ENCODE results near the gene RBL1.
"Not testable (repeated sequence)": the region's sequence is repeated elsewhere in the genome, so short reads cannot be mapped to it uniquely, and the experiment has no call there.

Gene RBL1

DNA sequence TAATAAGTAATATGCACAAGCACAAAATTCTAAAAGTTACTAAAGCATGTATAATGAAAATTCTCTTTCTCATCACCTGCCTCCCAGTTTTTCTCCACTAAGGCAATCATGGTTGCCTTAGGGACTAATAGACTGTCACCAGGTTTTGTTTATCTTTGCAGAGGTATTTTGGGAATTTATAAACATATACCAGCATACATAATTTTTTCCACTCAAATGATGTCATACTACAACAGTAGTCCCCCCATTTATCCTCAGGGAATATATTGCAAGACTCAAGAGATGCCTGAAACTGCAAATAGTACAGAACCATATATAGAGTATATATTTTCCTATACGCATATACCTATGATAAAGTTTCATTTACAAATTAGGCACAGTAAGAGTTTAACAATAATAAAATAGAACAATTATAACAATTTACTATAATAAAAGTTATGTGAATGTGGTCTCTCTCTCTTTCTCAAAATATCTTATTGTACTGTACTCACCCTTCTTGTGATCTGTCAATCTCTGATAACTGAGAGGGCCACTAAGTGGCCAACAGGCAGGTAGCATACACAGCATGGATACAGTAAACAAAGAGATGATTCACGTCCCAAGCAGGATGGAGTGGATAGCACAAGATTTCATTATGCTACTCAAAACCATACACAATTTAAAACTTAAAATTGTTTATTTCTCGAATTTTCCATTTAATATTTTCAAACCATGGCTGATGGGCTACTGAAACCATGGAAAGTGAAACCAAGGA, 19.7 kb downstream of the RBL1 start:
- no peak for DNase-seq

DNA sequence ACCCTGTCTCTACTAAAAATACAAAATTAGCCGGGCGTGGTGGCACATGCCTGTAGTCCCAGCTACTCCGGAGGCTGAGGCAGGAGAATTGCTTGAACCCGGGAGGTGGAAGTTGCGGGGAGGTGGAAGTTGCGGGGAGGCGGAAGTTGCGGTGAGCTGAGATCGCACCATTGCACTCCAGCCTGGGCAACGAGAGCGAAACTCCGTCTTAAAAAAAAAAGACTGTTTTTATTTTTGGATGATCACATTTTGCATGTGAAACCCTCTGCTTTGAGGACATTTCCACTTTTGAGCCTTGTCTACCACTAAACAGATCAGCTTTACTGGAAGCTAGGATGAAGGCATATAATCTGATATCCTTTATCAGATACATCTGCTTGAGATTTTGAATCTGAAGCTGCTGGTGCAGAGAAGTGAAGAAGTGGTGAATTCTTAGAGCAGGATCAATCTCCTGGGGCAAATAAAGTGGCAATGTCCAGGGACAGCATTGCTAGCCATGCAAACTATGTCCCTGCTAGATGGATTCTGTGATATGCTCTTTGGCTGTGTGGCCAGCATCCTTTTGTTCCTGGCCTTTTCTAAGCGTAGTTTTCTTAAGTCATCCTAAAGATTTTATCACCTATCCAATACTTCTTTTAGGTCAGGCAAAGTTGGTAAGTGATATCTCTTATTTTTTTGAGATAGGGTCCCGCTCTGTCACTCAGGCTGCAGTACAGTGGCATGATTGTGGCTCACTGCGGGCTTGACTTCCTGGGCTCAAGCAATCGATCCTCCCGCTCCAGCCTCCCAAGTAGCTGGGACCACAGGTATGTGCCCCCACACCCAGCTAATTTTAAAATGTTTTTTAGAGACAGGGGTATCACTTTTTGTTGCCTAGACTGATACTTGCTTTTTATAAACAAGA, 23.3 kb downstream of the RBL1 start:
- no peak for DNase-seq

DNA sequence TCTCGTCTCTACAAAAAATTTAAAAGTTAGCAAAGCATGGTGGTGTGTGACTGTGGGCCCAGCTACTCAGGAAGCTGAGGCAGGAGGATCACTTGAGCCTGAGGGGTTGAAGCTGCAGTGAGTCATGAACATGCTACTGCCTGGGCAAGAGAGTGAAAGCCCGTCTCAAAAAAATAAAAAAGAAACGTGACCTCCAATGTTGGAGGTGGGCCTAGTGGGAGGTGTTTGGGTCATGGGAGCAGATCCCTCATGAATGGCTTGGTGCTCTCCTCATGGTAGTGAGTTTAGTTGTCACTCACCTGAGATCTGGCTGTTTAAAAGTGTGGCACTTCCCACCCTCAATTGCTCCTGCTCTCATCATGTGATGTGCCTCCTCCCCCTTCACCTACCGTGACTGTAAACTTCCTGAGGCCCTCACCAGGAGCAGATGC, 24.3 kb downstream of the RBL1 start:
- no peak for DNase-seq

DNA sequence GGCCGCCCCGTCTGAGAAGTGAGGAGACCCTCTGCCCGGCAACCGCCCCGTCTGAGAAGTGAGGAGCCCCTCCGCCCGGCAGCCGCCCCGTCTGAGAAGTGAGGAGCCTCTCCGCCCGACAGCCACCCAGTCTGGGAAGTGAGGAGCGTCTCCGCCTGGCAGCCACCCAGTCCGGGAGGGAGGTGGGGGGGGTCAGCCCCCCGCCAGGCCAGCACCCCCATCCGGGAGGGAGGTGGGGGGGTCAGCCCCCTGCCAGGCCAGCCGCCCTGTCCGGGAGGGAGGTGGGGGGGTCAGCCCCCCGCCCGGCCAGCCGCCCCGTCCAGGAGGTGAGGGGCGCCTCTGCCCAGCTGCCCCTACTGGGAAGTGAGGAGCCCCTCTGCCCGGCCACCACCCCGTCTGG, 26.2 kb downstream of the RBL1 start:
- not testable (repeated sequence) for DNase-seq

DNA sequence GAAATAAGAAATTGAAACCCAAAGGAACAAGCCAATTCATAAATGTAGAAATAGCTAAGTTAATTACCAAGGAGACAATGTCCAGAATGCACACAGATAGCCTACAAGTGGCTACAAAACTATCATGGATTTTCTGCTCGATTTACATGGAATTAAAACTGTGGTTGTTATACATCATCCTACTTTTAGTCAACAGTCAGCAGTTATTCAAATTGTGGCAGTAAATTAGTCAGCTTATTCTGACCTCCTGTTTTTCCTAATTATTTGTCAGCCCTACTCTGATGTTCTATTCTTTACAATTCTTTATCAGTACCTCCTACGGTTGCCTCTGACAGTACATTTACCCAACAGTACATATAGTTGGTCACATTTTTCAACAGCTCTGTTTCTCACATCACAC, 29.6 kb downstream of the RBL1 start:
- DNase-seq = no peak

DNA sequence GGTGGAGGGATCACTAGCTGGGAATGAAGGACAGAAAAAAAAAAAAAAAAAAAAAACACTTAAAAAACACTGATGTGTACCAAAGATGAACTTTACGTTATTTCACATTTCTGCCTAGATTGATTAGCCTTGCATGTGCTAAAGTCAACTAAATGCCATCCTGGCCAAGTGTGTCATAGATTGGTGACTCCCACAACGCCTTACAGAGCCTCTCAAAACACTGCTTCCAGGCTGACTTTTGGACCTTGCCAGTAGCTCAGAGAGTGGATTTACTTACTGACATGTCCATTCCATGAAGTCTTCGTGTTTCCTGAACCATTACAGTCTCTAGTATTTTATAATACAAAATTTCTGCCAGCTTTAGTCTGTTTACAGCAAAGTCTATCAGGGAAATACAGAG, 40.5 kb downstream of the RBL1 start:
- no peak for DNase-seq

DNA sequence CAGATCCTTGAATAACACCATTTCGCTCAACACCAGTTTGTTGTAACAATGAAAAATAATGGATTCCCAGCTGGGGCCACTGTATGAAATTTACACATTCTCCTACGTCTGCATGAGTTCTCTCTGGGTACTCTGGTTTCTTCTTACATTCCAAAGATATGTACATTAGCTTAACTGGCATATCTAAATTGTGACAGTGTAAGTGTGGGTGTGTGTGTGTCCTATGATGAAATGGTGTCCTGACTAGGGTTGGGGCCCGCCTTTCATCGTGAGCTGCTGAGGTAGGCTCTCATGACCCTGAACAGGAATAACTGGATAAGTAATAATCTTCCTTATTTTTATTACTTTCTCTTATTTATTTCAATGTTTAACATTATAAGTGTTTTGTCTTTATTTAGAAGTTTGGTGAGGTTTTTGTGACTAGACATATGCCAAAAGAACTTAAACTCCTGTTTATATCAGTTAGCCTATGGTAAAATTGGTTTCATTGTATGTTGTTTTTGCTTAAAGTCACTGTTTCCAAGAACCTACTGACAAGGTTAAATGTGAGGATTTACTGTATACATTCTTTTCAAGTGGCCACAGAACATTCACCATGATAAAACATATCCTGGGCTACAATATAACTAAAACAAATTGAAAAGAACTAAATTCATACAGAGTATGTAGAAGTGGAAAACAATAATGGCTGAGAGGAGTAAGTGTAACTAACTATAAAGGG, 42.4 kb downstream of the RBL1 start:
- no peak for DNase-seq

DNA sequence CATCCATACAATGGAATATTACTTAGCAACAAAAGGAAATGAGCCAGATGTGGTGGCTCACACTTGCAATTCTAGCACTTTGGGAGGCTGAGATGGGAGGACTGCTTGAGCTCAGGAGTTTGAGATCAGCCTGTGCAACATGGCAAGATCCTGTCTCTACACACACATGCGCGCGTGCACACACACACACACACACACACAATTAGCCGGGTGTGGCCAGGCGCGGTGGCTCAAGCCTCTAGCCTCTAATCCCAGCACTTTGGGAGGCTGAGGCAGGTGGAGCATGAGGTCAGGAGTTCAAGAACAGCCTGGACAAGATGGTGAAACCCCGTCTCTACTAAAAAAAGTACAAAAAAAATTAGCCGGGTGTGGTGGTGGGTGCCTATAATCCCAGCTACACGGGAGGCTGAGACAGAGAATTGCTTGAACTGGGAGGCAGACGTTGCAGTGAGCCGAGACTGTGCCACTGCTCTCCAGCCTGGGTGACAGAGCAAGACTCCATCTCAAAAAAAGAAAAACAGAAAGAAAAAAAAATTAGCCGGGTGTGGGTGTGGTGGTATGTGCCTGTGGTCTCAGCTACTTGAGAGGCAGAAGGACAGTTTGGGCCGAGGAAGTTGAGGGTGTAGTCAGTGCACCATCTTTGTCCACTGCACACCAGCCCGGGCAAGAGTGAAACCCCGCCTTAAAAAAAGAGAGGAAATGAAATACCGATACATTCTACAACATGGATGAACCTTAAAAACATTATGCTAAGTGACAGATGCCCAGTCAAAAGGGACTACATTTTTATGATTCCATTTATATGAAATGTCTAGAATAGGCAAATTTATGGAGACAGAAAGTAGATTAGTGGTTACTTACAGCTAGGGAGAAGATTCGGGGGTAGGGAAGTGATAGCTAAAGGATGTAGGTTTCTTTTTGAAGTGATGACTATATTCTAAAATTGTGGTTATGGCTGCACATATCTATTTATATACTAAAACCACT, 52.5 kb downstream of the RBL1 start:
- DNase-seq = no peak

DNA sequence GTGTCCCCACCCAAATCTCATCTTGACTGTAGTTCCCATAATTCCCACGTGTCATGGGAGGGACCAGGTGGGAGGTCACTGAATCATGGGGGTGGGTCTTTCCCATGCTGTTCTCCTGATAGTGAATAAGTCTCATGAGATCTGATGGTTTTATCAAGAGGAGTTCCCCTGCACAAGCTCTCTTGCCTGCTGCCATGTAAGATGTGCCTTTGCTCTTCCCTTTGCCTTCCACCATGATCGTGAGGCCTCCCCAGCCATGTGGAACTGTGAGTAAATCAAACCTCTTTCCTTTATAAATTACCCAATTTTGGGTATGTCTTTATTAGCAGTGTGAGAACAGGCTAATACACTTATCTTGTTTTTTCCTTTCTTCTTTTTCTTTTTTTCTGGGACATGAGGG, 56.4 kb downstream of the RBL1 start:
- not testable (repeated sequence) for DNase-seq

DNA sequence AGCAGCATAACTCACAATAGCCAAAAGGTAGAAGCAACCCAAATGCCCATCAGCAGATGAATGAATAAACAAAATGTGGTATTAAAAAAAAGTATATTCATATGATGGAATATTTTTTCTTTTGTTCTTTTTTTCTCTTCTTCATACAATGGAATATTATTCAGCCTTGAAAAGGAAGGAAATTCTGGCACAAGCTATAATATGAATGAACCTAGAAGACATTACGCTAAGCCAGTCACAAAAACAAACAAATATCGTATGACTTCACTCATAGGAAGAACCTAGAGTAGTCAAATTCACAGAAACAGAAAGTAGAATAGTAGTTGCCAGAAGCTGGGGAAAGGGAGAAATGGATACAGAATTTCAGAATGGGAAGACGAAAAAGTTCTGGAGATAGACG, 63.7 kb downstream of the RBL1 start:
- no peak for DNase-seq

DNA sequence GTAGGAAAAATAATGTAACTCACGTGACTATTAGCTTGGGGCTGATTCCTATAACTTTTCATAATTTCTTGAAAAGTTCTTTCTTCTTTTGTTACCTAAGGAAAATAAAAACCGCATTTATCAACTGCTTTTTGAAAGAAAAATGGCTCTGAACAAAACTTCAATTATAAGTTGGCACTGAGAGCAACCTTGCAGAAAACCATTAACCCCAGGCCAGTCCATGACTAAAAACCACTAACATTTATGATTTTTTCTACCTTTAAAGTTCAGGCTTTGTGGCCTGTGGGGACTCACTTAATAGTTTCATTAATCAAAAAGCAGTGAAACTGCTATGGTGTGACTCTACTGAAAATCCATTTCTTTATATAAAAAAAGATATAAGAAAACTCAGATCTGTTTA, 75.2 kb downstream of the RBL1 start:
- no peak for DNase-seq

DNA sequence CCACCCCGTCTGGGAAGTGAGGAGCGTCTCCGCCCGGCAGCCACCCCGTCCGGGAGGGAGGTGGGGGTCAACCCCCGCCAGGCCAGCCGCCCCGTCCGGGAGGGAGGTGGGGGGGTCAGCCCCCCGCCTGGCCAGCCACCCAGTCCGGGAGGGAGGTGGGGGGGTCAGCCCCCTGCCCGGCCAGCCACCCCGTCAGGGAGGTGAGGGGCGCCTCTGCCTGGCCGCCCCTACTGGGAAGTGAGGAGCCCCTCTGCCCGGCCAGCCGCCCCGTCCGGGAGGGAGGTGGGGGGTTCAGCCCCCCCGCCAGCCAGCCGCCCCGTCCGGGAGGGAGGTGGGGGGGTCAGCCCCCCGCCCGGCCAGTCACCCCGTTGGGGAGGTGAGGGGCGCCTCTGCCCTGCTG, 83.2 kb downstream of the RBL1 start:
- DNase-seq = not testable (repeated sequence)

DNA sequence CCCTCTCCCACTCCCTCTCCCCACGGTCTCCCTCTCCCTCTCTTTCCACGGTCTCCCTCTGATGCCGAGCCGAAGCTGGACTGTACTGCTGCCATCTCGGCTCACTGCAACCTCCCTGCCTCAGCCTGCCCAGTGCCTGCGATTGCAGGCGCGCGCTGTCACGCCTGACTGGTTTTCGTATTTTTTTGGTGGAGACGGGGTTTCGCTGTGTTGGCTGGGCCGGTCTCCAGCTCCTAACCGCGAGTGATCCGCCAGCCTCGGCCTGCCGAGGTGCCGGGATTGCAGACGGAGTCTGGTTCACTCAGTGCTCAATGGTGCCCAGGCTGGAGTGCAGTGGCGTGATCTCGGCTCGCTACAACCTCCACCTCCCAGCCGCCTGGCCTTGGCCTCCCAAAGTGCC, 83.9 kb downstream of the RBL1 start:
- not testable (repeated sequence) for DNase-seq

DNA sequence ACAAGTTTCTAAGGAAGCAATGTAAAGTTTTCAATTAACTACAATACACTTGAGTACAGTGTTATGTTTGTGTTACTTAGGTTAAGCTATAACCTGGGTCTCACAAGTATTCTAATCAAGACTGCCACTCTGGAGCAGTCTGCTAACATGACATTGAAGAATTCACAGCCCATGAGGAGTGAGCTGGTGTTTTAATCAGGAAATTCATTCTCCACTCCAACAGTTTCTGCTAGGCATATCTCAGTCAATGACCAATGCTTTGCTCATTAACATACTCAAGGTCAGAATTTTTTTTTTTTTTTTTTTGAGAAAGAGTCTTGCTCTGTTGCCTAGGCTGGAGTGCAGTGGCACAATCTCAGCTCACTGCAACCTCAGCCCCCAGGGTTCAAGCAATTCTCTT, 84.7 kb downstream of the RBL1 start:
- DNase-seq = no peak

DNA sequence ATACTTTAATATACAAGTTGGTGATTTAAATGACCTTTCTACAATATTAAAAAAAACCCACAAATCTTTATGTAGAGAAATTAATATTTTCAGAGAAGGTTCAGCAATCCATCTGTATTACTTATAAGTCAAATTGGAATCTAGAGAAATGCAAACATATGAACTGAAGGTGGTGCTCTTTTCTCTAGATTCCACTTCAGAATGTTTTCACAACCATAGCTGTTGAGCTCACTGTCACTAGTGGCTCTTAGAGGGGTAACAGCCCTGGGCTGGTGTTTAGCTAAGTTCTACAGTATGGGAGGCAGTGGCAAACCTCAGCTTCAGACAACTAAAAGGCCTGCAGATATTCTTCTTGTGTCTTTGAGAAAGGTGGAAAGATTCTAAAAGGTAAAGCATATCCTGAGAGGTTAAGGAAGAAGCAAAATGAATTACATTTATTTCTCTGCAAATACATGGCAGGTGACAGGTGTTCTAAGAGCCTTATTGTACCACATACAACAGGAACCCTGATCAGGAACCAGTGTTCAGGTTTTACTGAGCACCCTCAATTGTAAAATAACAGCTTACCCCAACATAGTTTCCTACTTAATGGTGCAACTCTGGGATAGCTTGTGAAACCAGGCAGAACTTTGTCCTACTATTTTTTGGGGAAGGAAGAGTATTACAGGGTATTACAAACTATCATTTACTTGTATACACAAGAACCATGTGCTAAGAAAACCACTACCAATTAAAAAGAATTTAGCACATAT, 87.7 kb downstream of the RBL1 start:
- no peak for DNase-seq

DNA sequence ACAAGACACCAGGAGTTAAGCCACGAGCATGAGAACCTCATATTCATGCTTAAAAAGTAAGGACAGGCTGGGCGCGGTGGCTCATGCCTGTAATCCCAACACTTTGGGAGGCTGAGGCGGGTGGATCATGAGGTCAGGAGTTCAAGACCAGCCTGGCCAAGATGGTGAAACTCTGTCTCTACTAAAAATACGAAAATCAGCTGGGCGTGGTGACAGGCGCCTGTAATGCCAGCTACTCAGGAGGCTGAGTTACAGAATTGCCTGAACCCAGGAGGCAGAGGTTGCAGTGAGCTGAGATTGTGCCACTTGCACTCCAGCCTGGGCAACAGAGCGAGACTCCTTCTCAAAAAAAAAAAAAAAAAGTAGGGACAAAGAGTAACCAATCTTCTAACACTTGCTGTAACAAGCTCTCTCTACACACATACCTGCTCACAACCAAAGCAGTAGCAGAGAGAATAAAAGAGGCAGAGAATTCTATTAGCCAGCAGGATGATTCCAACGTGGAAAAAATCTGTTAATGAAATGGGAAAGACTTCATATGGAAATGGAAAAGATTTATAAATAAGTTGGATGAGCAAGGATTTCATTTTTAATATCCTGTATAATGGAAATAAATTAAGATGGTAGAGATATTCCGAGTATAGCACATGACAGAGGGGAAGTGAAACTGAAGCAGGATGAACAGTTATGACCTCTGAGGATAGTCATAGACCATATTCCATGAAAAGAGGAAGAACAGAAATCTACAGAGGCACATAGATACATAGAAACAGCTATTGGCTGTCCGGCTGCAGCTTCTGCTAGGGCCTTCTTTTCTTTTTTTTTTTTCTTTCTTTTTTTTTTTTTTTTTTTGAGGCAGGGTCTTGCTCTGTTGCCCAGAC, 90.5 kb downstream of the RBL1 start:
- not testable (repeated sequence) for DNase-seq

DNA sequence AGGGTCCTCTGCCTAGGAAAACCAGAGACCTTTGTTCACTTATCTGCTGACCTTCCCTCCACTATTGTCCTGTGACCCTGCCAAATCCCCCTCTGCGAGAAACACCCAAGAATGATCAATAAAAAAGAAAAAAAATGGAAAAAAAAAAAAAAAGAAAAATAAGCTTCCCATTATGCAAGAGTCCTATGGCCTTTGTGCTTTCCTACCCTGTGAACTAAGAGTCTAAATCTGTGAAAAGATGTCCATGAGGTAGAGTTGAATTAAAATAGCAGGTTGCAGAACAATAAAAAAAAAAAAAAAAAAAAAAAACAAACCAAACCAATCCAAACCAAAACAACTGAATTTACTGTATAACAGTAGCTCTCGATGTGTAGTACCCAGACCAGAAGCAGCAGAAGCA, 94.2 kb downstream of the RBL1 start:
- DNase-seq = not testable (repeated sequence)

DNA sequence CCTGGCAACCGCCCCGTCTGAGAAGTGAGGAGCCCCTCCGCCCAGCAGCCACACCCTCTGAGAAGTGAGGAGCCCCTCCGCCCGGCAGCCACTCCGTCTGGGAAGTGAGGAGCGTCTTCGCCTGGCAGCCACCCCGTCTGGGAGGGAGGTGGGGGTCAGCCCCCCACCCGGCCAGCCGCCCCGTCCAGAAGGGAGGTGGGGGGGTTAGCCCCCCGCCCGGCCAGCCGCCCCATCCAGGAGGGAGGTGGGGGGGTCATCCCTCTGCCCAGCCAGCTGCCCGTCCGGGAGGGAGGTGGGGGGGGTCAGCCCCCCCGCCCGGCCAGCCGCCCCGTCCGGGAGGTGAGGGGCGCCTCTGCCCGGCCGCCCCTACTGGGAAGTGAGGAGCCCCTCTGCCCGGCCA, 95.6 kb downstream of the RBL1 start:
- not testable (repeated sequence) for DNase-seq

DNA sequence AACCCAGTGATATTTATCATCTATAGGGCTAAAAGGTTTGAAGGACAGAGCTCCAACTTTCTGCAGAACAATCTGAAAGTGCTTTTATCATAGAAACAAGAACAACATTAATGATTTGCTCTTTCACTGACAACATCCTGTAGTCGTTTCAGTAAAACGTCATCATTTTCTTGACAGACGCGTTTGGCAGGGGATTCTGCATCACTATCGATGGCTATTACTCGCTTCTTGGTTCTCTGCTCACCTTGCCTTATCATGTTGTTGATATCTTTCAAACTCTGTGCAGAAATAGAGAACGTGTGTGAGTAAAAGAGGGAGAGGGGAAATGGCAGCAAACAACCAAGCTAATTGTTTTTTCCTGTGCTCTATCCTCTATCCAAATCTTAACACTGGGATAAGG, 97.1 kb downstream of the RBL1 start:
- DNase-seq = no peak

DNA sequence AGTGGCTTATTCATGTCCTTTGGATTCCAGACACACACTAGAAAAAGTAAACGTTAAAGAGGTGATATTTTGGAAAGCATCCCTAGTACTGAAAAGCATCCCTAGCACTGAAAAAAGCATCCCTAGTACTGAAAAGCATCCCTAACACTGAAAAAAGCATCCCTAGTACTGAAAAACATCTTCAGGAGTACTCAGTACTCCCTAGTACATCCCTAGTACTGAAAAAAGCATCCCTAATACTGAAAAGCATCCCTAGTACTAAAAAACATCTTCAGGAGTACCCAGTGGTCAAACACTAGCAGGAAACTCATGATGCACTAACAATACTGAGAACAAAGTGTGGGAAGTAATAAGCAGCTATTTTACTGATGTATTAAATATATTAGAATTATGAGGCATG, 98.7 kb downstream of the RBL1 start:
- DNase-seq = no peak
